A549 (cell line): ENCODE data around the gene RIPPLY1. TPM values are rescaled to one million over a fixed set of nuclear protein-coding genes. Genes with fewer than 3 reads are reported as not detected.
A peak's percentile ranks its signal among the peaks of the same experiment; 100 is the strongest.
"Not testable (repeated sequence)": the region's sequence is repeated elsewhere in the genome, so short reads cannot be mapped to it uniquely, and the experiment has no call there.

ENCODE experiments used
- ATAC-seq, 2 experiments: fragments of 200-7000 bp in 1 of 2; fragments of >200 bp in 1 of 2; cut with Nextera tagmentation in 1 of 2; cut with Tn5 transposase in 1 of 2; 3 replicates each; pipeline versions ENCODE4 v1.8.0 to v1.9.1; 2018 to 2020; ENCODE audit warnings: mild to moderate bottlenecking in 1 of 2, moderate library complexity in 1 of 2
- CTCF ChIA-PET: fragments of 300-600 bp; sonication (Branson Sonifier 250); formaldehyde crosslinking; extraction: SDS; loops from one replicate; lab custom pipeline; 2021; ENCODE audit warnings: antibody characterized with exemption, inconsistent platforms; lab: Yijun Ruan, JAX
- POLR2A ChIA-PET: fragments of 350-600 bp; formaldehyde crosslinking; extraction: SDS; loops from one replicate; lab custom pipeline; 2021; ENCODE audit warnings: antibody characterized with exemption, inconsistent platforms; lab: Yijun Ruan, JAX
- DNase-seq, 2 experiments: peaks; one replicate each; pipeline versions ENCODE4 v3.0.0 to v3.0.0-alpha.2; 2011 to 2016; ENCODE audit warnings: low read depth in 1 of 2, low spot score in 1 of 2
- FAIRE-seq: peaks from 2 replicates; lab custom pipeline; 2011; peaks lifted over from hg19 to GRCh38; lab: Jason Lieb, UNC
- H3K27ac ChIP-seq, 2 experiments: fragments of >200 bp; sonication (Bioruptor Twin); formaldehyde crosslinking; 3 replicates each; pipeline ENCODE4 v1.5.1; 2016 to 2017
- H3K4me1 ChIP-seq: fragments of >200 bp; sonication (Bioruptor Twin); formaldehyde crosslinking; 3 replicates; pipeline ENCODE4 v1.6.1; 2016
- H3K4me2 ChIP-seq: fragments of >200 bp; sonication (Bioruptor Twin); formaldehyde crosslinking; 3 replicates; pipeline ENCODE4 v1.6.1; 2016
- H3K4me3 ChIP-seq: fragments of >200 bp; sonication (Bioruptor Twin); formaldehyde crosslinking; 3 replicates; pipeline ENCODE4 v1.5.1; 2016
- H3K9me3 ChIP-seq: fragments of >200 bp; sonication (Bioruptor Twin); formaldehyde crosslinking; 3 replicates; pipeline ENCODE4 v1.6.1; 2016
- CBX8 ChIP-seq: fragments of 200-600 bp; sonication (generic); IDR thresholded peaks from 2 replicates; pipeline ENCODE4 v1.6.1; 2016
- CEBPB ChIP-seq, 2 experiments: fragments of >200 bp in 1 of 2; sonication (Bioruptor Twin) in 1 of 2; formaldehyde crosslinking in 1 of 2; IDR thresholded peaks; 2 replicates each; pipeline ENCODE4 v1.6.1; 2012 to 2016
- CHD2 ChIP-seq: fragments of 150-350 bp; IDR thresholded peaks from 2 replicates; pipeline ENCODE4 v1.6.1; 2014; ENCODE audit warnings: low read length; ENCODE audit not compliant: partially characterized antibody
- EHF ChIP-seq: fragments of 250-450 bp; sonication (Bioruptor Pico); IDR thresholded peaks from 2 replicates; pipeline ENCODE4 v1.5.0; 2020; ENCODE audit warnings: mild to moderate bottlenecking
- EP300 ChIP-seq, 2 experiments: fragments of >200 bp; sonication (Bioruptor Twin); formaldehyde crosslinking; IDR thresholded peaks; 2 replicates in 1 of 2; 3 replicates in 1 of 2; pipeline ENCODE4 v1.6.1; 2016 to 2017
- FOSL2 ChIP-seq, 2 experiments: fragments of 450-650 bp in 1 of 2; fragments of >200 bp in 1 of 2; sonication (Bioruptor Twin) in 1 of 2; formaldehyde crosslinking; IDR thresholded peaks; 2 replicates each; pipeline versions ENCODE4 v1.5.0 to v1.6.1; 2016 to 2020; ENCODE audit warnings: mild to moderate bottlenecking in 1 of 2, moderate library complexity in 1 of 2
- FOXS1 ChIP-seq: fragments of 250-450 bp; sonication (Bioruptor Pico); IDR thresholded peaks from 2 replicates; pipeline ENCODE4 v1.5.0; 2020; ENCODE audit warnings: mild to moderate bottlenecking, moderate library complexity
- HOXB13 ChIP-seq: fragments of 250-450 bp; sonication (Bioruptor Pico); IDR thresholded peaks from 2 replicates; pipeline ENCODE4 v1.5.0; 2020; ENCODE audit warnings: low read depth, mild to moderate bottlenecking, moderate library complexity
- JUNB ChIP-seq: fragments of >200 bp; sonication (Bioruptor Twin); formaldehyde crosslinking; IDR thresholded peaks from 2 replicates; pipeline ENCODE4 v1.6.1; 2016
- MAFK ChIP-seq: fragments of 450-650 bp; IDR thresholded peaks from 2 replicates; pipeline ENCODE4 v1.6.1; 2014; ENCODE audit not compliant: partially characterized antibody
- NFE2L2 ChIP-seq: fragments of 150-350 bp; conservative IDR thresholded peaks from 2 replicates; pipeline ENCODE4 v1.6.1; 2014; ENCODE audit warnings: low read length
- NPAS2 ChIP-seq: fragments of 250-450 bp; sonication (Bioruptor Pico); IDR thresholded peaks from 2 replicates; pipeline ENCODE4 v1.8.0; 2022; ENCODE audit warnings: mild to moderate bottlenecking, moderate library complexity, borderline replicate concordance
- NR3C1 ChIP-seq: fragments of >200 bp; sonication (Bioruptor Twin); formaldehyde crosslinking; IDR thresholded peaks from 3 replicates; pipeline ENCODE4 v1.6.1; 2017
- RAD21 ChIP-seq, 2 experiments: fragments of >200 bp in 1 of 2; sonication (Bioruptor Twin) in 1 of 2; formaldehyde crosslinking in 1 of 2; IDR thresholded peaks in 1 of 2; conservative IDR thresholded peaks in 1 of 2; 2 replicates in 1 of 2; 3 replicates in 1 of 2; pipeline ENCODE4 v1.6.1; 2012 to 2018; ENCODE audit warnings: inconsistent platforms in 1 of 2
- RCOR1 ChIP-seq: fragments of 150-350 bp; IDR thresholded peaks from 2 replicates; pipeline ENCODE4 v1.6.1; 2014; ENCODE audit warnings: antibody characterized with exemption, low read length, low read depth
- RFX5 ChIP-seq: fragments of 450-650 bp; IDR thresholded peaks from 2 replicates; pipeline ENCODE4 v1.7.1; 2014; ENCODE audit warnings: antibody characterized with exemption, mild to moderate bottlenecking, moderate library complexity
- RNF2 ChIP-seq: fragments of 200-600 bp; sonication (generic); IDR thresholded peaks from 2 replicates; pipeline ENCODE4 v1.6.1; 2016; ENCODE audit warnings: low read depth, mild to moderate bottlenecking, antibody characterized with exemption, moderate library complexity, borderline replicate concordance
- SMC3 ChIP-seq: fragments of >200 bp; sonication (Bioruptor Twin); formaldehyde crosslinking; IDR thresholded peaks from 3 replicates; pipeline ENCODE4 v1.6.1; 2018; ENCODE audit warnings: inconsistent platforms
- SREBF2 ChIP-seq: fragments of 450-650 bp; IDR thresholded peaks from 2 replicates; pipeline ENCODE4 v1.6.1; 2014; ENCODE audit warnings: mild to moderate bottlenecking, moderate library complexity
- ZC3H11A ChIP-seq: fragments of 450-650 bp; IDR thresholded peaks from 2 replicates; pipeline ENCODE4 v1.6.1; 2014; ENCODE audit warnings: antibody characterized with exemption, mild to moderate bottlenecking
- WGBS: methylation state at CpG from one replicate; pipeline ENCODE4 v1.1.6; 2017; ENCODE audit errors: missing lambda C conversion rate; 5-methylcytosine and 5-hydroxymethylcytosine counted together
- polyA plus RNA-seq, 4 experiments: library from polyadenylated mRNA; depleted of rRNA in 3 of 4; stranded (reverse); fragments of >200 nt; fragmentation: RNase III in 1 of 4; extraction: RNeasy Plus Mini Kit Qiagen cat#74134 plus additional on column Dnase treatment in 1 of 4; gene quantifications; 2 replicates in 3 of 4; 3 replicates in 1 of 4; pipeline ENCODE4 v1.2.3, GENCODE V29; 2011 to 2017
- TF ChIP-seq, protein P1 (sequence below): fragments of >200 bp; sonication (Bioruptor Twin); formaldehyde crosslinking; IDR thresholded peaks from 3 replicates; pipeline ENCODE4 v1.5.1; 2016
- TF ChIP-seq, protein P2 (sequence below): fragments of >200 bp; sonication (Bioruptor Twin); formaldehyde crosslinking; IDR thresholded peaks from 3 replicates; pipeline ENCODE4 v1.6.1; 2016
- TF ChIP-seq, protein P3 (sequence below): fragments of 150-350 bp; IDR thresholded peaks from 2 replicates; pipeline ENCODE4 v1.6.1; 2014; ENCODE audit warnings: low read depth, mild to moderate bottlenecking, low read length

Gene RIPPLY1
- polyA plus RNA-seq, 2 of the 4 experiments (the other 2 are of a cell fraction) = 0.14 to 0.17 TPM

DNA sequence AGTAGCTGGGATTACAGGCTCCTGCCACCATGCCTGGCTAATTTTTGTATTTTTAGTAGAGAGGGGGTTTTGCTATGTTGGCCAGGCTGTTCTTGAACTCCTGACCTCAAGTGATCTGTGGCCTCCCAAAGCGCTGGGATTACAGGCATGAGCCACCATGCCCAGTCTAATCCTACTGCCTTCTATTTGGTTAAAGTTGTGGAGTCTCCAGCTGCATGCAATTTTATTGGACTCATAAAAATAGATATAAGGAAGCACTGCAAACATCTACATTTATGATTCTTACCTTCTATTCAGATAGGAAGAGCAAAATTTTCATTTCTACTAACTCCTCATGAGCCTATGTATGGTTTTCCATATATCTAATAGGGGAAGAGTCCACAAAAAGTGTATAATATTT, 13.7 kb downstream of the RIPPLY1 start:
- no peak overlapping the region for H3K27ac ChIP-seq
- no peak for DNase-seq
- H3K4me3 ChIP-seq = no peak overlapping the region
- no peak for ATAC-seq
- H3K9me3 ChIP-seq = no peaks in the 10 kb centered on the region
- no peak overlapping the region for H3K4me2 ChIP-seq
- POLR2A ChIA-PET = no interaction called here
- CTCF ChIA-PET = interaction anchor here (1.2 kb wide), 2 partner anchors 15 to 115 kb away, joined by 3 read pairs; no protein-coding TSS in a partner anchor
- no peak for FAIRE-seq
- TF ChIP-seq, protein P1, sequence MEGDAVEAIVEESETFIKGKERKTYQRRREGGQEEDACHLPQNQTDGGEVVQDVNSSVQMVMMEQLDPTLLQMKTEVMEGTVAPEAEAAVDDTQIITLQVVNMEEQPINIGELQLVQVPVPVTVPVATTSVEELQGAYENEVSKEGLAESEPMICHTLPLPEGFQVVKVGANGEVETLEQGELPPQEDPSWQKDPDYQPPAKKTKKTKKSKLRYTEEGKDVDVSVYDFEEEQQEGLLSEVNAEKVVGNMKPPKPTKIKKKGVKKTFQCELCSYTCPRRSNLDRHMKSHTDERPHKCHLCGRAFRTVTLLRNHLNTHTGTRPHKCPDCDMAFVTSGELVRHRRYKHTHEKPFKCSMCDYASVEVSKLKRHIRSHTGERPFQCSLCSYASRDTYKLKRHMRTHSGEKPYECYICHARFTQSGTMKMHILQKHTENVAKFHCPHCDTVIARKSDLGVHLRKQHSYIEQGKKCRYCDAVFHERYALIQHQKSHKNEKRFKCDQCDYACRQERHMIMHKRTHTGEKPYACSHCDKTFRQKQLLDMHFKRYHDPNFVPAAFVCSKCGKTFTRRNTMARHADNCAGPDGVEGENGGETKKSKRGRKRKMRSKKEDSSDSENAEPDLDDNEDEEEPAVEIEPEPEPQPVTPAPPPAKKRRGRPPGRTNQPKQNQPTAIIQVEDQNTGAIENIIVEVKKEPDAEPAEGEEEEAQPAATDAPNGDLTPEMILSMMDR = no peak
- H3K4me1 ChIP-seq = peaks cover 6% of the 10 kb centered on the region
- 94% methylated on average over 1 of the region's 1 CpG for WGBS

DNA sequence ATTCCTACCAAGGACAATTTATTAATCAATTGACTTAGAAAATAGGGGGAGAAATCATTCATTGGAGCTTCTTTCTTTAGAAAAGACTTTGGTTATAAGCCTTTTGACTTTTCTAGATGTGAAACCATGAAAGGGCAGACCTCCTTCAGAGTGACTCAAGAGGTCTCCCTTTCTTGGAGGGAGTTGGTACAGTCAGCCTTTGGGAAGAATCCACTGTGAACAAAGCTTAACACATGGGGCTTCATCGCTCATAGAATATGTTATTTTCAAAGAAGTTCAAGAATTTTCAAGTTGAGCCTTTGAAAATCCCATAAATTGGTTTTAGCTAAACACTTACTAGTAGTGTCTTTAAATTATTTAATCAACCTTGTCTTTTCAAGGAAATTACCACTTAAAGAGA, 28.0 kb downstream of the RIPPLY1 start:
- 92% methylated on average over 1 of the region's 1 CpG for WGBS
- ATAC-seq (no peak), FAIRE-seq (no peak), DNase-seq (no peak)
- H3K9me3 ChIP-seq = no peaks in the 10 kb centered on the region
- POLR2A ChIA-PET = no interaction called here
- H3K4me2 ChIP-seq = no peak overlapping the region
- peaks cover 9% of the 10 kb centered on the region; the same call in 2 of the 3 replicates for H3K4me1 ChIP-seq
- TF ChIP-seq CHD2 = no peak
- no peak for TF ChIP-seq SREBF2
- TF ChIP-seq FOXS1 = no peak
- TF ChIP-seq RNF2 = no peak
- TF ChIP-seq CBX8 = no peak
- no peak for TF ChIP-seq JUNB
- no peak for TF ChIP-seq NR3C1
- TF ChIP-seq RCOR1 = no peak
- no peak for TF ChIP-seq EP300 (IDR thresholded peaks at IDR 0.05)
- no peak for TF ChIP-seq MAFK
- no peak for TF ChIP-seq HOXB13 (CRISPR knock-in tag)
- TF ChIP-seq NPAS2 (CRISPR knock-in tag) = no peak
- no peak for TF ChIP-seq ZC3H11A
- TF ChIP-seq NFE2L2 = no peak
- H3K27ac ChIP-seq = no peak overlapping the region
- no peak overlapping the region for H3K4me3 ChIP-seq
- CTCF ChIA-PET = interaction anchor here (1.0 to 5.0 kb wide), 14 partner anchors 9 to 1104 kb away, joined by 3 to 29 read pairs (median 4); partner anchors contain the start of gene NCBP2L

DNA sequence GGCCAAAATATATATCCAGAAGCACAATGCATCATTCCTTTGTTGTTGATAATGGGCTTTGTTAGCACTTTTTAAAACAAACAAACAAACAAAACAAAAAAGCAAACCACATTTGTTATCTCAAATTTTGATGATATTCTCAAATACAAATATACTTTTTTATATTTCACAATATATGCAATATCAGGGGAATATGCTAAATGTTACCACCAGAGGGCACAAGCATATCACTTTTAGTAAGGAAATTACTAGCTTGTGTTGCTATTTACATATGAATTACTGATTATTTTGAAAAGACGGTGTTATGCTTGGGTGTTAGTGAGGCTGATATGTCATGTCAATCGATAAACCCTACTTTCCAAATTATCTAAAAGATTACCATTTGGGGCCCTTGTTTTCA, 29.1 kb downstream of the RIPPLY1 start:
- peak; percentile 10 to 35 for DNase-seq
- CTCF ChIA-PET = interaction anchor here (0.6 to 5.0 kb wide), 19 partner anchors 10 to 1033 kb away, joined by 3 to 29 read pairs (median 4); partner anchors contain the start of gene NCBP2L
- no peak for ATAC-seq
- POLR2A ChIA-PET = no interaction called here
- TF ChIP-seq, protein P2, sequence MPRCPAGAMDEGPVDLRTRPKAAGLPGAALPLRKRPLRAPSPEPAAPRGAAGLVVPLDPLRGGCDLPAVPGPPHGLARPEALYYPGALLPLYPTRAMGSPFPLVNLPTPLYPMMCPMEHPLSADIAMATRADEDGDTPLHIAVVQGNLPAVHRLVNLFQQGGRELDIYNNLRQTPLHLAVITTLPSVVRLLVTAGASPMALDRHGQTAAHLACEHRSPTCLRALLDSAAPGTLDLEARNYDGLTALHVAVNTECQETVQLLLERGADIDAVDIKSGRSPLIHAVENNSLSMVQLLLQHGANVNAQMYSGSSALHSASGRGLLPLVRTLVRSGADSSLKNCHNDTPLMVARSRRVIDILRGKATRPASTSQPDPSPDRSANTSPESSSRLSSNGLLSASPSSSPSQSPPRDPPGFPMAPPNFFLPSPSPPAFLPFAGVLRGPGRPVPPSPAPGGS = no peak
- TF ChIP-seq EHF (CRISPR knock-in tag) = no peak
- TF ChIP-seq, protein P1 = peak; percentile 73
- TF ChIP-seq RAD21 (conservative IDR thresholded peaks at IDR 0.05 in 1 of 2, IDR thresholded peaks at IDR 0.05 in 1 of 2) = peak; percentile 74 to 82
- TF ChIP-seq FOSL2 (IDR thresholded peaks at IDR 0.05) = no peak
- no peak for TF ChIP-seq FOSL2 (CRISPR knock-in tag; IDR thresholded peaks at IDR 0.05)
- no peak for TF ChIP-seq RFX5
- peak; percentile 32 for TF ChIP-seq MAFK
- peak; percentile 77 for TF ChIP-seq SMC3
- TF ChIP-seq RNF2 = no peak
- TF ChIP-seq, protein P3, sequence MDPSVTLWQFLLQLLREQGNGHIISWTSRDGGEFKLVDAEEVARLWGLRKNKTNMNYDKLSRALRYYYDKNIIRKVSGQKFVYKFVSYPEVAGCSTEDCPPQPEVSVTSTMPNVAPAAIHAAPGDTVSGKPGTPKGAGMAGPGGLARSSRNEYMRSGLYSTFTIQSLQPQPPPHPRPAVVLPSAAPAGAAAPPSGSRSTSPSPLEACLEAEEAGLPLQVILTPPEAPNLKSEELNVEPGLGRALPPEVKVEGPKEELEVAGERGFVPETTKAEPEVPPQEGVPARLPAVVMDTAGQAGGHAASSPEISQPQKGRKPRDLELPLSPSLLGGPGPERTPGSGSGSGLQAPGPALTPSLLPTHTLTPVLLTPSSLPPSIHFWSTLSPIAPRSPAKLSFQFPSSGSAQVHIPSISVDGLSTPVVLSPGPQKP = no peak
- peak; percentile 56 to 75; a peak in 2 of 4 replicates for TF ChIP-seq CEBPB (IDR thresholded peaks at IDR 0.05)
- Histone ChIP-seq H3K9me3 (no peaks in the 10 kb centered on the region), H3K27ac (no peak overlapping the region; a peak in 1 of 6 replicates), H3K4me3 (no peak overlapping the region), H3K4me2 (0 out of 3 replicates have a peak overlapping the region, but pooled peaks have one; percentile 2), H3K4me1 (peaks cover 9% of the 10 kb centered on the region; the same call in 2 of the 3 replicates)
- 0% methylated on average over 2 of the region's 2 CpGs for WGBS
- peak; percentile 99 for FAIRE-seq

DNA sequence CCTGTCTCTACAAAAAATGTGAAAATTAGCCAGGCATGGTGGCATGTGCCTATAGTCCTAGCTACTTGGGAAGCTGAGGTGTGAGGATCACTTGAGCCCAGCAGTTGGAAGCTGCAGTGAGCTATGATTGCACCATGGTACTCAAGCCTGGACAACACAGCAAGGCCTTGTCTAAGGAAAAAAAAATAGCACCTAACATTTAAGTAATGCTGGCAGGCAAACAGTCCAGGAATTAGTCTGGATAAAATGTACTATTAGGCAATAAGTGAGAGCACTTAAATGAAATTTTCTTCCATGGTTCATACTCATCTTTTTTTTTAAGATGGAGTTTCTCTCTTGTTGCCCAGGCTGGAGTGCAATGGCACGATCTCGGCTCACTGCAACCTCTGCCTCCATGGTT, 30.3 kb downstream of the RIPPLY1 start:
- WGBS = 91% methylated on average over 2 of the region's 2 CpGs
- H3K9me3 ChIP-seq, POLR2A ChIA-PET, H3K27ac ChIP-seq, H3K4me2 ChIP-seq, DNase-seq, FAIRE-seq, H3K4me3 ChIP-seq, H3K4me1 ChIP-seq, ATAC-seq: not testable (repeated sequence)
- CTCF ChIA-PET = interaction anchor here (4.0 kb wide), 1 partner anchor 87 kb away, joined by 16 read pairs; no protein-coding TSS in a partner anchor
